OCI-LY3 (cell line): ENCODE measurements around the gene CDY1.
"Not testable (repeated sequence)": the region's sequence is repeated elsewhere in the genome, so short reads cannot be mapped to it uniquely, and the experiment has no call there.

Experiments
- EZH2phosphoT487 ChIP-seq: fragments of 200-600 bp; shearing (Covaris generic); IDR thresholded peaks from 2 replicates; pipeline ENCODE4 v1.6.1; 2018; ENCODE audit warnings: antibody characterized with exemption, mixed run types, low read depth
- TF ChIP-seq, protein P1 (sequence below): fragments of 200-600, 300-600 bp; sonication (generic); IDR thresholded peaks from 2 replicates; pipeline ENCODE4 v1.5.1; 2014; ENCODE audit warnings: antibody characterized with exemption, low read length, low read depth

GRCh38 chrY:25620209-25620608 lies 1.7 kb upstream of the CDY1 start:
- TF ChIP-seq, protein P1, sequence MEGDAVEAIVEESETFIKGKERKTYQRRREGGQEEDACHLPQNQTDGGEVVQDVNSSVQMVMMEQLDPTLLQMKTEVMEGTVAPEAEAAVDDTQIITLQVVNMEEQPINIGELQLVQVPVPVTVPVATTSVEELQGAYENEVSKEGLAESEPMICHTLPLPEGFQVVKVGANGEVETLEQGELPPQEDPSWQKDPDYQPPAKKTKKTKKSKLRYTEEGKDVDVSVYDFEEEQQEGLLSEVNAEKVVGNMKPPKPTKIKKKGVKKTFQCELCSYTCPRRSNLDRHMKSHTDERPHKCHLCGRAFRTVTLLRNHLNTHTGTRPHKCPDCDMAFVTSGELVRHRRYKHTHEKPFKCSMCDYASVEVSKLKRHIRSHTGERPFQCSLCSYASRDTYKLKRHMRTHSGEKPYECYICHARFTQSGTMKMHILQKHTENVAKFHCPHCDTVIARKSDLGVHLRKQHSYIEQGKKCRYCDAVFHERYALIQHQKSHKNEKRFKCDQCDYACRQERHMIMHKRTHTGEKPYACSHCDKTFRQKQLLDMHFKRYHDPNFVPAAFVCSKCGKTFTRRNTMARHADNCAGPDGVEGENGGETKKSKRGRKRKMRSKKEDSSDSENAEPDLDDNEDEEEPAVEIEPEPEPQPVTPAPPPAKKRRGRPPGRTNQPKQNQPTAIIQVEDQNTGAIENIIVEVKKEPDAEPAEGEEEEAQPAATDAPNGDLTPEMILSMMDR, result not testable (repeated sequence)
- TF ChIP-seq EZH2phosphoT487, result not testable (repeated sequence)
